OCI-LY3 (cell line): ENCODE results near the gene GRK6.

Experiments
- H2AFZ ChIP-seq: fragments of 200-600, 300-600 bp; shearing (Covaris generic); 2 replicates; pipeline ENCODE4 v1.6.0; 2014; ENCODE audit warnings: antibody characterized with exemption, low read depth, low read length
- H3K27ac ChIP-seq: fragments of 200-600, 300-600 bp; sonication (generic); 2 replicates; pipeline ENCODE4 v1.5.1; 2014; ENCODE audit warnings: mild to moderate bottlenecking, low read length, moderate library complexity, mixed read lengths
- H3K27me3 ChIP-seq: fragments of 200-600, 300-600 bp; sonication (generic); 2 replicates; pipeline ENCODE4 v1.6.1; 2014; ENCODE audit warnings: low read depth, low read length, mixed read lengths
- H3K36me3 ChIP-seq: fragments of 200-600, 300-600 bp; sonication (generic); replicated peaks from 2 replicates; pipeline ENCODE3; 2014; ENCODE audit warnings: low read depth, low read length, mixed read lengths
- H3K4me1 ChIP-seq: fragments of 300-600, 200-600 bp; sonication (generic); 2 replicates; pipeline ENCODE4 v1.6.1; 2014; ENCODE audit warnings: low read length, mixed read lengths
- H3K4me2 ChIP-seq: fragments of 200-600, 300-600 bp; sonication (generic); 2 replicates; pipeline ENCODE4 v1.6.1; 2014; ENCODE audit warnings: low read length, mixed read lengths
- H3K4me3 ChIP-seq: fragments of 300-600, 200-600 bp; sonication (generic); 2 replicates; pipeline ENCODE4 v1.5.1; 2014; ENCODE audit warnings: antibody characterized with exemption, mild to moderate bottlenecking, low read length, moderate library complexity
- H3K79me2 ChIP-seq: fragments of 300-600, 200-600 bp; shearing (Covaris generic); 2 replicates; pipeline ENCODE4 v1.6.1; 2014; ENCODE audit warnings: mild to moderate bottlenecking, low read length, mixed read lengths
- H3K9ac ChIP-seq: fragments of 300-600, 200-600 bp; shearing (Covaris generic); 2 replicates; pipeline ENCODE4 v1.6.0; 2014; ENCODE audit warnings: mild to moderate bottlenecking, low read length, moderate library complexity
- H3K9me3 ChIP-seq: fragments of 200-600, 300-600 bp; shearing (Covaris generic); 2 replicates; pipeline ENCODE4 v1.6.1; 2014; ENCODE audit warnings: low read length, mixed read lengths; ENCODE audit not compliant: insufficient read depth
- H4K20me1 ChIP-seq: fragments of 200-600, 300-600 bp; sonication (generic); 2 replicates; pipeline ENCODE4 v1.6.1; 2016; ENCODE audit warnings: low read length, mixed read lengths; ENCODE audit not compliant: insufficient read depth
- CTCF ChIP-seq: fragments of 200-600, 300-600 bp; sonication (generic); IDR thresholded peaks from 2 replicates; pipeline ENCODE4 v1.5.1; 2014; ENCODE audit warnings: antibody characterized with exemption, low read length, low read depth
- EZH2phosphoT487 ChIP-seq: fragments of 200-600 bp; shearing (Covaris generic); IDR thresholded peaks from 2 replicates; pipeline ENCODE4 v1.6.1; 2018; ENCODE audit warnings: antibody characterized with exemption, mixed run types, low read depth

GRK6 gene

GRCh38 chr5:177467436-177467835 is 41.0 kb downstream of the GRK6 start:
- Histone ChIP-seq H2AFZ (no peak overlapping the region), H3K4me3 (no peak overlapping the region), H3K4me1 (peaks cover 6% of the 10 kb centered on the region), H3K4me2 (no peak overlapping the region), H4K20me1 (peaks cover 33% of the 10 kb centered on the region), H3K79me2 (peaks cover 31% of the 10 kb centered on the region), H3K27me3 (no peaks in the 10 kb centered on the region), H3K9me3 (0 out of 2 replicates have a peak, but pooled peaks cover 3% of the 10 kb centered on the region), H3K9ac (no peak overlapping the region), H3K27ac (no peak overlapping the region), H3K36me3 (peaks cover 27% of the 10 kb centered on the region)
- TF ChIP-seq EZH2phosphoT487, result no peak
- TF ChIP-seq CTCF, result no peak

GRCh38 chr5:177468329-177468684 is 41.8 kb downstream of the GRK6 start:
- peaks cover 6% of the 10 kb centered on the region for H3K4me1 ChIP-seq
- no peak overlapping the region for H3K9ac ChIP-seq
- H4K20me1 ChIP-seq, result peaks cover 33% of the 10 kb centered on the region
- no peaks in the 10 kb centered on the region for H3K27me3 ChIP-seq
- no peak overlapping the region for H2AFZ ChIP-seq
- H3K4me3 ChIP-seq, result no peak overlapping the region
- no peak overlapping the region for H3K27ac ChIP-seq
- peaks cover 35% of the 10 kb centered on the region for H3K79me2 ChIP-seq
- TF ChIP-seq CTCF, result no peak
- TF ChIP-seq EZH2phosphoT487, result no peak
- H3K4me2 ChIP-seq, result no peak overlapping the region
- H3K9me3 ChIP-seq, result 0 out of 2 replicates have a peak, but pooled peaks cover 3% of the 10 kb centered on the region
- H3K36me3 ChIP-seq, result peaks cover 27% of the 10 kb centered on the region

- H2AFZ ChIP-seq, result no peak overlapping the region
- no peak overlapping the region for H3K4me2 ChIP-seq
- H3K27me3 ChIP-seq, result no peaks in the 10 kb centered on the region
- peaks cover 35% of the 10 kb centered on the region for H3K79me2 ChIP-seq
- H3K27ac ChIP-seq, result no peak overlapping the region
- no peak for TF ChIP-seq EZH2phosphoT487
- no peak for TF ChIP-seq CTCF
- H3K9me3 ChIP-seq, result 0 out of 2 replicates have a peak, but pooled peaks cover 3% of the 10 kb centered on the region
- no peak overlapping the region for H3K4me3 ChIP-seq
- peaks cover 8% of the 10 kb centered on the region for H3K4me1 ChIP-seq
- H4K20me1 ChIP-seq, result peaks cover 33% of the 10 kb centered on the region
- peaks cover 23% of the 10 kb centered on the region for H3K36me3 ChIP-seq
- no peak overlapping the region for H3K9ac ChIP-seq
Observed at GRCh38 chr5:177468685-177469628, 42.5 kb downstream of the GRK6 start.

- Histone ChIP-seq H3K27me3 (peaks cover 4% of the 10 kb centered on the region; the same call in 1 of the 2 replicates), H3K4me1 (peaks cover 11% of the 10 kb centered on the region), H2AFZ (no peak overlapping the region), H3K9ac (no peak overlapping the region), H3K36me3 (peaks cover 23% of the 10 kb centered on the region), H3K4me2 (no peak overlapping the region), H3K79me2 (peaks cover 35% of the 10 kb centered on the region), H3K9me3 (0 out of 2 replicates have a peak, but pooled peaks cover 3% of the 10 kb centered on the region), H3K4me3 (no peak overlapping the region), H3K27ac (no peak overlapping the region), H4K20me1 (peaks cover 33% of the 10 kb centered on the region)
- TF ChIP-seq EZH2phosphoT487, result no peak
- TF ChIP-seq CTCF, result no peak
Observed at GRCh38 chr5:177469750-177470525, 43.5 kb downstream of the GRK6 start.
